ENCODE measurements around the gene ITPRIP.

DNA sequence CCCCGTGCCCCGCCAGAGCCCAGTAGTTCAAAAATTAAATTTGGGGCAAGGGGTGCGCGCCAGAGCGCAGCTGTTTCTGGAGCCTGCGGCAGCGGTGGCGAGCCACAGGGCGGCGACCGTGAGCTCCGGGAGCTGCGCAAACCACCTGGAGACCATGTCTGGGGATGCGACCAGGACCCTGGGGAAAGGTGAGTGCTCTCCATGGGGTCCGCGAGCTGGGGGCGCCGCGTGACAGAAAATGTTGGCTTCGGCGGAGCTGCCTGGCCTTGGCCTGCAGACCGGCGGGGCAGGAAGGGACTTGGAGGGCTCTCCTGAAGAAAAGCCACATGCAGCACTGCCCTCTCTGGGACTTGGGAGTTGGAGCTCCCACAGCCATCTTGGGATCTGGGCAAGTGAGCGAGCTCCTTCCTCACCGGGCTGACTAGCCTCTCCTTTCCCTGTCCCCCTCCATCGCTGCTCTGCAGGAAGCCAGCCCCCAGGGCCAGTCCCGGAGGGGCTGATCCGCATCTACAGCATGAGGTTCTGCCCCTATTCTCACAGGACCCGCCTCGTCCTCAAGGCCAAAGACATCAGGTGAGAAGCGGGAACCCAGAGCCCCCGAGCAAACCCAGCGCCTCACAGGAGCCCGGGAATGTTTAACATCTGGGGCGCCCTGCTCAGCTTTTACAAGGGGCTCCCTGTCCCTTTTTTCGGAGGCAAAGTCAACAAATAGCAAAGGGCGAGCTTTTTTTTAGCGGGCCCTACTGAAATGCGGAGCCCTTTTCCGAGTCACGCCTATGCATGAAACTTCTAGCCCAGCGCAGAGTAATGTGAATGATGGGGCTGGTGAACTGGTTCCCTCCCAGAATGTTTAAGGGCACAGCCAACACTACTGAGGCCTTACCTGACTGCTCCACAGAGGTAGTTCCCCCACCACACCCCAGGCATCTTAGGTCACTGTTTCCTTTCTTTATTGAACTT is 63.2 kb downstream of the ITPRIP start:
- TF ChIP-seq, protein P1, sequence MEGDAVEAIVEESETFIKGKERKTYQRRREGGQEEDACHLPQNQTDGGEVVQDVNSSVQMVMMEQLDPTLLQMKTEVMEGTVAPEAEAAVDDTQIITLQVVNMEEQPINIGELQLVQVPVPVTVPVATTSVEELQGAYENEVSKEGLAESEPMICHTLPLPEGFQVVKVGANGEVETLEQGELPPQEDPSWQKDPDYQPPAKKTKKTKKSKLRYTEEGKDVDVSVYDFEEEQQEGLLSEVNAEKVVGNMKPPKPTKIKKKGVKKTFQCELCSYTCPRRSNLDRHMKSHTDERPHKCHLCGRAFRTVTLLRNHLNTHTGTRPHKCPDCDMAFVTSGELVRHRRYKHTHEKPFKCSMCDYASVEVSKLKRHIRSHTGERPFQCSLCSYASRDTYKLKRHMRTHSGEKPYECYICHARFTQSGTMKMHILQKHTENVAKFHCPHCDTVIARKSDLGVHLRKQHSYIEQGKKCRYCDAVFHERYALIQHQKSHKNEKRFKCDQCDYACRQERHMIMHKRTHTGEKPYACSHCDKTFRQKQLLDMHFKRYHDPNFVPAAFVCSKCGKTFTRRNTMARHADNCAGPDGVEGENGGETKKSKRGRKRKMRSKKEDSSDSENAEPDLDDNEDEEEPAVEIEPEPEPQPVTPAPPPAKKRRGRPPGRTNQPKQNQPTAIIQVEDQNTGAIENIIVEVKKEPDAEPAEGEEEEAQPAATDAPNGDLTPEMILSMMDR (optimal IDR thresholded peaks at IDR 0.05 in 1 of 3, IDR thresholded peaks at IDR 0.05 in 1 of 3, conservative IDR thresholded peaks at IDR 0.05 in 1 of 3; ENCODE audit: extremely low read depth in 1 of 3, insufficient read depth in 2 of 3, low read length in 3 of 3) = peak; percentile 83 to 99 (median 84)
- TF ChIP-seq EZH2 (IDR thresholded peaks at IDR 0.05; ENCODE audit: low read length) = no peak
